ENCODE results near the gene PHF5A.

Gene PHF5A

GRCh38 chr22:41468381-41469217 lies at the start of gene PHF5A, which contains the start of gene ACO2:
TSS of gene PHF5A (minus strand) at chr22:41468692. CDS start at chr22:41468653, 39 bp downstream.
TSS of gene ACO2 (plus strand) at chr22:41469117. CDS start at chr22:41469147, 30 bp downstream.
- peak within 1 kb of the TSS; percentile 99 for H3K4me3 ChIP-seq (ENCODE audit: low read depth, low read length)
- in situ Hi-C loops (cut with HindIII; ENCODE audit: low sequenced_read_pairs): no loop called here

GRCh38 chr22:41518048-41518347 lies 49.5 kb upstream of the PHF5A start:
- TF ChIP-seq CTCF (IDR thresholded peaks at IDR 0.05; ENCODE audit: low read depth, low read length, missing control alignments): no peak
- in situ Hi-C loops (cut with HindIII; ENCODE audit: low sequenced_read_pairs): no loop called here
- DNase-seq (ENCODE audit: low read depth): no peak

More at GRCh38 chr22:41468381-41469217, at the start of gene PHF5A, which contains the start of gene ACO2:
- DNase-seq (ENCODE audit: low read depth): peak; percentile 97
- no peak for TF ChIP-seq CTCF (IDR thresholded peaks at IDR 0.05; ENCODE audit: low read depth, low read length, missing control alignments)

GRCh38 chr22:41517172-41518047 lies 48.9 kb upstream of the PHF5A start:
- no peak for DNase-seq (ENCODE audit: low read depth)
- in situ Hi-C loops (cut with HindIII; ENCODE audit: low sequenced_read_pairs): no loop called here
- no peak overlapping the region for H3K4me3 ChIP-seq (ENCODE audit: low read depth, low read length)
- TF ChIP-seq CTCF (IDR thresholded peaks at IDR 0.05; ENCODE audit: low read depth, low read length, missing control alignments): peak; percentile 86

More at GRCh38 chr22:41518048-41518347, 49.5 kb upstream of the PHF5A start:
- H3K4me3 ChIP-seq (ENCODE audit: low read depth, low read length): no peak overlapping the region

GRCh38 chr22:41516462-41516861 lies 48.0 kb upstream of the PHF5A start:
- no peak for TF ChIP-seq CTCF (IDR thresholded peaks at IDR 0.05; ENCODE audit: low read depth, low read length, missing control alignments)
- in situ Hi-C loops (cut with HindIII; ENCODE audit: low sequenced_read_pairs): no loop called here
- no peak for DNase-seq (ENCODE audit: low read depth)
- H3K4me3 ChIP-seq (ENCODE audit: low read depth, low read length): no peak overlapping the region

GRCh38 chr22:41513391-41513790 lies 44.9 kb upstream of the PHF5A start:
- no peak for DNase-seq (ENCODE audit: low read depth)
- in situ Hi-C loops (cut with HindIII; ENCODE audit: low sequenced_read_pairs): no loop called here
- no peak for TF ChIP-seq CTCF (IDR thresholded peaks at IDR 0.05; ENCODE audit: low read depth, low read length, missing control alignments)
- H3K4me3 ChIP-seq (ENCODE audit: low read depth, low read length): no peak overlapping the region

GRCh38 chr22:41512421-41513194 lies 44.1 kb upstream of the PHF5A start:
- in situ Hi-C loops (cut with HindIII; ENCODE audit: low sequenced_read_pairs): no loop called here
- DNase-seq (ENCODE audit: low read depth): peak; percentile 53
- H3K4me3 ChIP-seq (ENCODE audit: low read depth, low read length): no peak overlapping the region
- no peak for TF ChIP-seq CTCF (IDR thresholded peaks at IDR 0.05; ENCODE audit: low read depth, low read length, missing control alignments)

All from astrocyte of the cerebellum (primary cell).